PC-3 (cell line): ENCODE data around the gene ANKRD34B.

Experiments used
- CTCF ChIP-seq: fragments of 300-600 bp; sonication (generic); conservative IDR thresholded peaks from 2 replicates; pipeline ENCODE4 v1.5.1; 2017; ENCODE audit warnings: antibody characterized with exemption, low read depth, mild to moderate bottlenecking, low read length
- EZH2 ChIP-seq: fragments of 300-600 bp; sonication (generic); IDR thresholded peaks from one replicate; pipeline ENCODE4 v1.6.1; 2017; ENCODE audit warnings: antibody characterized with exemption, mild to moderate bottlenecking, low read length; ENCODE audit not compliant: unreplicated experiment

DNA sequence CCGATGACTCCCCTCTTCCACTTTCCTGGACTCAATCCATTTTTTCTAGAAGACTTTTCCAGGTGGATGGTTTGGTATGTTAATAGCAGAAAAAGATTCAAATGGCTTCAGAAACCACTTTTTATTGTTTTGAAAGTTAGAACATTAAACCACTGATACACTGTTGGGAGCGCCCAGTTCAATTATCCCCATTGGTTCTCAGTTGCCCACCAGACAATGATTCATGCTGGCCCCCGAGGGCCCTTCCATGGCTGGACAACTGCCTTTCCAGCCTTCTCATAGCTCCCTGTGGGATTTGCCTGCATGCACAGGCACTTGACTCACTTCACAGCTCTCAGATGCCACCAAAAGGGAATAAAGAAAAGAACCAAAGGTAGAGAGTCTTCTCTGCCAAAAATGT, 21.3 kb upstream of the ANKRD34B start:
- TF ChIP-seq EZH2: no peak
- no peak for TF ChIP-seq CTCF
